GM23248 (cell line): ENCODE data around the gene MGAM2. TPM values are rescaled to one million over a fixed set of nuclear protein-coding genes. Genes with fewer than 3 reads are reported as not detected.
A peak's percentile ranks its signal among the peaks of the same experiment; 100 is the strongest.

ENCODE experiments used
- DNase-seq: peaks from one replicate; pipeline ENCODE4 v3.0.0-alpha.2; 2015
- H2AFZ ChIP-seq: fragments of 200-600 bp; sonication (generic); 2 replicates; pipeline ENCODE4 v1.6.1; 2016; ENCODE audit warnings: antibody characterized with exemption
- H3F3A ChIP-seq: fragments of 200-600 bp; sonication (generic); 2 replicates; pipeline ENCODE4 v1.6.1; 2016; ENCODE audit warnings: mild to moderate bottlenecking, antibody characterized with exemption, mixed run types; ENCODE audit not compliant: insufficient read depth
- H3K27ac ChIP-seq: fragments of 200-600 bp; sonication (generic); 2 replicates; pipeline ENCODE4 v1.5.1; 2016; ENCODE audit warnings: mild to moderate bottlenecking
- H3K27me3 ChIP-seq: fragments of 200-600 bp; sonication (generic); replicated peaks from 2 replicates; pipeline ENCODE4 v1.6.1; 2016; ENCODE audit warnings: mild to moderate bottlenecking; ENCODE audit not compliant: insufficient read depth
- H3K36me3 ChIP-seq: fragments of 200-600 bp; sonication (generic); 2 replicates; pipeline ENCODE4 v1.6.1; 2016; ENCODE audit warnings: low read depth, mild to moderate bottlenecking
- H3K4me1 ChIP-seq: fragments of 200-600 bp; sonication (generic); 2 replicates; pipeline ENCODE4 v1.6.1; 2016; ENCODE audit warnings: mild to moderate bottlenecking; ENCODE audit not compliant: insufficient read depth
- H3K4me2 ChIP-seq: fragments of 200-600 bp; sonication (generic); one replicate; pipeline ENCODE4 v1.6.1; 2016; ENCODE audit warnings: mild to moderate bottlenecking; ENCODE audit not compliant: unreplicated experiment
- H3K4me3 ChIP-seq: fragments of 200-600 bp; sonication (generic); 2 replicates; pipeline ENCODE4 v1.5.1; 2016; ENCODE audit warnings: mild to moderate bottlenecking
- H3K79me2 ChIP-seq: fragments of 200-600 bp; sonication (generic); 2 replicates; pipeline ENCODE4 v1.6.1; 2016; ENCODE audit warnings: mild to moderate bottlenecking; ENCODE audit not compliant: insufficient read depth
- H3K9ac ChIP-seq: fragments of 200-600 bp; sonication (generic); 2 replicates; pipeline ENCODE4 v1.6.1; 2016; ENCODE audit warnings: mild to moderate bottlenecking
- H3K9me2 ChIP-seq: fragments of 200-600 bp; sonication (generic); 2 replicates; pipeline ENCODE4 v1.6.1; 2016; ENCODE audit warnings: mixed run types, mild to moderate bottlenecking, moderate library complexity; ENCODE audit not compliant: insufficient read depth
- H3K9me3 ChIP-seq: fragments of 200-600 bp; sonication (generic); one replicate; pipeline ENCODE4 v1.6.1; 2017; ENCODE audit warnings: low read depth
- H4K20me1 ChIP-seq: fragments of 200-600 bp; sonication (generic); 2 replicates; pipeline ENCODE4 v1.6.0; 2016; ENCODE audit not compliant: insufficient read depth
- EZH2 ChIP-seq: fragments of 200-600 bp; sonication (generic); IDR thresholded peaks from 2 replicates; pipeline ENCODE4 v1.6.1; 2018; ENCODE audit warnings: antibody characterized with exemption, mild to moderate bottlenecking; ENCODE audit not compliant: insufficient read depth, poor library complexity, severe bottlenecking
- EZH2phosphoT487 ChIP-seq: fragments of 200-600 bp; sonication (generic); IDR thresholded peaks from 2 replicates; pipeline ENCODE4 v1.6.1; 2018; ENCODE audit warnings: antibody characterized with exemption, moderate library complexity, mild to moderate bottlenecking, low read depth; ENCODE audit not compliant: insufficient read depth
- WGBS, 2 experiments: methylation state at CpG; one replicate each; pipeline ENCODE4 v1.1.6; 2015 to 2017; ENCODE audit warnings: low lambda C conversion rate in 2 of 2, low coverage in 1 of 2; ENCODE audit errors: missing lambda C conversion rate in 2 of 2; 5-methylcytosine and 5-hydroxymethylcytosine counted together
- in situ Hi-C: fragments of 300-500 bp; cut with MboI; formaldehyde crosslinking; loops from 2 replicates; pipeline ENCODE4 v1.15.0; 2020
- polyA plus RNA-seq: library from polyadenylated mRNA; unstranded; fragments of >200 nt; fragmentation: Nextera tagmentation; extraction: Ambion mirVana; gene quantifications from 2 replicates; pipeline ENCODE4 v1.2.1, GENCODE V29; 2016
- total RNA-seq: library from RNA; depleted of rRNA; stranded (reverse); fragments of >200 nt; shearing (Covaris generic); gene quantifications from 2 replicates; pipeline ENCODE4 v1.2.3, GENCODE V29; 2014; rRNA removed

The MGAM2 gene
- total RNA-seq = not detected in 2 replicates
- polyA plus RNA-seq = not detected in 2 replicates

DNA sequence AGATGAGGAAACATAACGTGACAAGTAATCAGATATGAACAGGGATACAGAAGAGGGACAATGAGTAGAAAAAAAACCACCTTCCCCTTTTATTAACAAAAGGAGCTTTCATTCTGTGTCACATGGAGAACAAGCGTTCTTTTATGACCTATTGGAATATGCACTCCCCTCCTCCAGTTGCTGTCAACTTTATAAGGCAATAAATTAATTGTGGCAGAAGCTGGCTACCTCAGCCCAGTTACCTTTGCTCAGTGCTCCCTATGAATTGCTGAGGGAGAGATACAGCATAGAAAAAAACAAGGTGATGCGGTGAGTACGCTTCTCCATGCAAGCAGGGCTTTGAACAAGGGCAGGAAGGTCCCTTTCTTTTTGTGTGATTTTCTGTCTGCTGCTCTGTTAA, at the start of gene MGAM2:
MGAM2 (plus strand) TSS at position 220 of the 400 bp plus-strand sequence. CDS start 5,156 bp downstream, outside the sequence.
- Histone ChIP-seq H3K9me3 (no peaks in the 10 kb centered on the region), H3K9me2 (no peaks in the 10 kb centered on the region), H3K36me3 (no peaks in the 10 kb centered on the region), H3K9ac (no peak within 1 kb of the TSS), H3K27ac (no peak within 1 kb of the TSS), H3K4me1 (no peaks in the 10 kb centered on the region), H3K79me2 (no peaks in the 10 kb centered on the region), H4K20me1 (no peaks in the 10 kb centered on the region), H3K4me2 (no peak within 1 kb of the TSS), H3K4me3 (no peak within 1 kb of the TSS), H3K27me3 (no peaks in the 10 kb centered on the region), H3F3A (no peaks in the 10 kb centered on the region), H2AFZ (no peak within 1 kb of the TSS)
- in situ Hi-C loops = no loop called here
- WGBS, 2 experiments = 11 to 15% methylated on average over 4 of the region's 4 CpGs
- TF ChIP-seq EZH2phosphoT487 (no peak), EZH2 (no peak)
- DNase-seq = no peak

GRCh38 chr7:142063551-142064442, 47.7 kb upstream of the MGAM2 start:
- H3K79me2 ChIP-seq = no peaks in the 10 kb centered on the region
- no peak overlapping the region for H2AFZ ChIP-seq
- 30 to 39% methylated on average over 12 of the region's 12 CpGs for whole genome bisulfite sequencing, 2 experiments
- no peak overlapping the region for H3K4me2 ChIP-seq
- no peaks in the 10 kb centered on the region for H3F3A ChIP-seq
- no peak overlapping the region for H3K9ac ChIP-seq
- no peaks in the 10 kb centered on the region for H3K4me1 ChIP-seq
- no peaks in the 10 kb centered on the region for H3K9me2 ChIP-seq
- H3K27me3 ChIP-seq = no peaks in the 10 kb centered on the region
- H3K9me3 ChIP-seq = no peaks in the 10 kb centered on the region
- peak; percentile 28 for DNase-seq
- H3K4me3 ChIP-seq = no peak overlapping the region
- TF ChIP-seq EZH2 (no peak), EZH2phosphoT487 (no peak)
- in situ Hi-C loops = no loop called here
- no peaks in the 10 kb centered on the region for H3K36me3 ChIP-seq
- H4K20me1 ChIP-seq = no peaks in the 10 kb centered on the region
- H3K27ac ChIP-seq = no peak overlapping the region

DNA sequence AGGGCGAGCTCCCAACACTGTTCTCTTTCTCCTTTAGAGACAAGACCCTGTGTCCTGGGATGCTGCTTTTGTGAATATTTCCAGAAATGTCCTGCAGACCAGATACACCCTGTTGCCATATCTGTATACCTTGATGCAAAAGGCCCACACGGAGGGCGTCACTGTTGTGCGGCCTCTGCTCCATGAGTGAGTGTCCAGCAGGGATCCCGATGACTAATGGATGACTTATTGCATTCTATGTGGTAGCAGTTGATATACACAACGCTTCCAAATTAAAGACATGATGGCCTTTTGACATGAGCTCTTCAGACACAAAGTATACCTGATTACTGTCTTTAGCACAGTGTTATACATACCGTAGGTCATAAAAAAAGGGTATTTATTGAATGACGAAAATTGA, 45.0 kb upstream of the MGAM2 start:
- H3K4me1 ChIP-seq = no peaks in the 10 kb centered on the region
- in situ Hi-C loops = no loop called here
- H3K9me2 ChIP-seq = no peaks in the 10 kb centered on the region
- no peak overlapping the region for H3K4me3 ChIP-seq
- H2AFZ ChIP-seq = no peak overlapping the region
- H3K27me3 ChIP-seq = no peaks in the 10 kb centered on the region
- H3K27ac ChIP-seq = no peak overlapping the region
- no peaks in the 10 kb centered on the region for H3K36me3 ChIP-seq
- no peaks in the 10 kb centered on the region for H3K9me3 ChIP-seq
- no peak for DNase-seq
- H3K9ac ChIP-seq = no peak overlapping the region
- no peaks in the 10 kb centered on the region for H3K79me2 ChIP-seq
- H4K20me1 ChIP-seq = no peaks in the 10 kb centered on the region
- WGBS, 2 experiments = 59 to 60% methylated on average over 8 of the region's 8 CpGs
- no peak overlapping the region for H3K4me2 ChIP-seq
- no peak for TF ChIP-seq EZH2phosphoT487
- TF ChIP-seq EZH2 = no peak
- no peaks in the 10 kb centered on the region for H3F3A ChIP-seq

DNA sequence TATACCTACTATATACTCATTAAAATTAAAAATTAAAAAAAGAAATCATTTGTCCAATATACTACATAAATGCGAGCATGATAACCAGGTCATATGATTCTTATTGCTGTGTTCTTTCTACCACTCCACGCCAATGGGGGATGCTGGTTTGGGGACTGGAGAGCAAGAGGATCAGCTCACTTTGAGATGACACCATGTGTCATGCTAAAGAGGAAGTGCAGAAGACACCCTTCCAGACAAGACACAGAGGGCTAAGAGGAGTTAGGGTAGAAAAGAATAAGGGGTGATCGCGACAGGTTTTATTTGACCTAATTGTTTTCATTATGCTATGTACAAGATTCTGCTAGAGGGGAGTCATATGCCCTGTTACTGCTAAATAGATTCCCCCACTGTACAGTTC, 33.8 kb upstream of the MGAM2 start:
- 56 to 71% methylated on average over 4 of the region's 4 CpGs for WGBS, 2 experiments
- no peak for DNase-seq
- H3K79me2 ChIP-seq = no peaks in the 10 kb centered on the region
- no peaks in the 10 kb centered on the region for H3K4me1 ChIP-seq
- H3K9me2 ChIP-seq = no peaks in the 10 kb centered on the region
- no peak overlapping the region for H3K27ac ChIP-seq
- no peak overlapping the region for H3K4me2 ChIP-seq
- H3K27me3 ChIP-seq = no peaks in the 10 kb centered on the region
- no peaks in the 10 kb centered on the region for H3K36me3 ChIP-seq
- no peak overlapping the region for H3K4me3 ChIP-seq
- in situ Hi-C loops = no loop called here
- H3K9me3 ChIP-seq = no peaks in the 10 kb centered on the region
- TF ChIP-seq EZH2 (no peak), EZH2phosphoT487 (no peak)
- H4K20me1 ChIP-seq = no peaks in the 10 kb centered on the region
- H3K9ac ChIP-seq = no peak overlapping the region
- H3F3A ChIP-seq = no peaks in the 10 kb centered on the region
- no peak overlapping the region for H2AFZ ChIP-seq

- in situ Hi-C loops = no loop called here
- H3K9me3 ChIP-seq = no peaks in the 10 kb centered on the region
- no peaks in the 10 kb centered on the region for H3K9me2 ChIP-seq
- H3K4me3 ChIP-seq = no peak overlapping the region
- TF ChIP-seq EZH2phosphoT487 (no peak), EZH2 (no peak)
- no peaks in the 10 kb centered on the region for H3K27me3 ChIP-seq
- H3F3A ChIP-seq = 0 out of 2 replicates have a peak, but pooled peaks cover 4% of the 10 kb centered on the region
- no peak overlapping the region for H3K27ac ChIP-seq
- H3K4me2 ChIP-seq = no peak overlapping the region
- DNase-seq = no peak
- H3K79me2 ChIP-seq = no peaks in the 10 kb centered on the region
- 29 to 43% methylated on average over 1 of the region's 1 CpG for WGBS, 2 experiments
- no peaks in the 10 kb centered on the region for H4K20me1 ChIP-seq
- no peak overlapping the region for H2AFZ ChIP-seq
- H3K9ac ChIP-seq = no peak overlapping the region
- no peaks in the 10 kb centered on the region for H3K4me1 ChIP-seq
- no peaks in the 10 kb centered on the region for H3K36me3 ChIP-seq
Measured at GRCh38 chr7:142083605-142084004, 27.9 kb upstream of the MGAM2 start.
